HG02970 (cell line): ENCODE measurements around the gene WNT7B.

ENCODE experiments used
- ATAC-seq: cut with Tn5 transposase; IDR thresholded peaks from one replicate; pipeline ENCODE4 v1.9.1; 2021; ENCODE audit warnings: mild to moderate bottlenecking, moderate library complexity, moderate number of reproducible peaks; ENCODE audit not compliant: unreplicated experiment, low FRiP score

Gene WNT7B

GRCh38 chr22:45977003-45977411, at the start of gene WNT7B:
Gene WNT7B (minus strand): TSS chr22:45977162. CDS start chr22:45976754, 408 bp downstream.
- no peak for ATAC-seq

- no peak for ATAC-seq
Observed at GRCh38 chr22:46025973-46026898, 49.3 kb upstream of the WNT7B start.

GRCh38 chr22:46025225-46025972, 48.4 kb upstream of the WNT7B start:
- no peak for ATAC-seq

- ATAC-seq, result no peak
Observed at GRCh38 chr22:46024136-46024840, 47.3 kb upstream of the WNT7B start.

GRCh38 chr22:46023558-46023981, 46.6 kb upstream of the WNT7B start:
- no peak for ATAC-seq

GRCh38 chr22:46022881-46023512, 46.0 kb upstream of the WNT7B start:
- no peak for ATAC-seq

GRCh38 chr22:46021577-46021976, 44.6 kb upstream of the WNT7B start:
- no peak for ATAC-seq

GRCh38 chr22:46019351-46019750, 42.4 kb upstream of the WNT7B start:
- ATAC-seq, result no peak

- ATAC-seq, result no peak
Observed at GRCh38 chr22:46018859-46019258, 41.9 kb upstream of the WNT7B start.

- ATAC-seq, result no peak
Observed at GRCh38 chr22:46017166-46017565, 40.2 kb upstream of the WNT7B start.

GRCh38 chr22:46013460-46014416, 36.8 kb upstream of the WNT7B start:
- peak; percentile 64 for ATAC-seq

- no peak for ATAC-seq
Observed at GRCh38 chr22:46012881-46013281, 35.9 kb upstream of the WNT7B start.

- ATAC-seq, result no peak
Observed at GRCh38 chr22:46012182-46012880, 35.4 kb upstream of the WNT7B start.

- ATAC-seq, result no peak
Observed at GRCh38 chr22:46011627-46012181, 34.7 kb upstream of the WNT7B start.

GRCh38 chr22:46010951-46011626, 34.1 kb upstream of the WNT7B start:
- no peak for ATAC-seq

- ATAC-seq, result no peak
Observed at GRCh38 chr22:46010207-46010867, 33.4 kb upstream of the WNT7B start.

- ATAC-seq, result no peak
Observed at GRCh38 chr22:46009730-46010129, 32.8 kb upstream of the WNT7B start.
